ENCODE results near the gene ZNF177. TPM values are rescaled to one million over a fixed set of nuclear protein-coding genes. Genes with fewer than 3 reads are reported as not detected.

ZNF177 gene
- total RNA-seq = 0.21 and 0.72 TPM in 2 replicates

GRCh38 chr19:9362905-9363304 lies at the start of gene ZNF177:
Gene ZNF177, plus strand, starts transcription at chr19:9363013. Its CDS starts 15,299 bp downstream, at chr19:9378312.

GRCh38 chr19:9323919-9324583 lies 38.8 kb upstream of the ZNF177 start, which contains the start of gene ZNF559:
Gene ZNF559, plus strand, starts transcription at chr19:9324179. Its CDS starts 14,371 bp downstream, at chr19:9338550.

Other genes starting within 250 kb of the ZNF177 start
- not detected in 2 replicates for gene OR7G1, start 247.2 kb upstream of the ZNF177 start, total RNA-seq
- gene OR7G3, start 236.1 kb upstream of the ZNF177 start, total RNA-seq = not detected in 2 replicates
- 11.3 and 13.2 TPM in 2 replicates for gene ZNF317, start 222.6 kb upstream of the ZNF177 start, total RNA-seq
- not detected in 2 replicates for gene OR7D2, start 184.0 kb upstream of the ZNF177 start, total RNA-seq
- gene OR7D4, start 143.4 kb upstream of the ZNF177 start, total RNA-seq = not detected in 2 replicates
- gene OR7E24, start 112.1 kb upstream of the ZNF177 start, total RNA-seq = not detected in 2 replicates
- 11.3 and 18.8 TPM in 2 replicates for gene ZNF699, start 53.2 kb upstream of the ZNF177 start, total RNA-seq
- gene ZNF559, start 38.8 kb upstream of the ZNF177 start, total RNA-seq = 7.2 and 13.0 TPM in 2 replicates
- gene ZNF266, start 72.6 kb downstream of the ZNF177 start, total RNA-seq = 5.8 and 8.1 TPM in 2 replicates
- 0.43 and 0.72 TPM in 2 replicates for gene ZNF560, start 135.6 kb downstream of the ZNF177 start, total RNA-seq
- 15.2 and 17.3 TPM in 2 replicates for gene ZNF426, start 175.6 kb downstream of the ZNF177 start, total RNA-seq
- gene ZNF121, start 221.5 kb downstream of the ZNF177 start, total RNA-seq = 50.8 and 58.4 TPM in 2 replicates